Measurements from ENCODE around the gene CNP. TPM values are rescaled to one million over a fixed set of nuclear protein-coding genes. Genes with fewer than 3 reads are reported as not detected.
"Not testable (repeated sequence)": the region's sequence is repeated elsewhere in the genome, so short reads cannot be mapped to it uniquely, and the experiment has no call there.

Gene CNP
- total and polyA plus RNA-seq, 9 donors: 25.8 to 77.5 (median 47.7) TPM

DNA sequence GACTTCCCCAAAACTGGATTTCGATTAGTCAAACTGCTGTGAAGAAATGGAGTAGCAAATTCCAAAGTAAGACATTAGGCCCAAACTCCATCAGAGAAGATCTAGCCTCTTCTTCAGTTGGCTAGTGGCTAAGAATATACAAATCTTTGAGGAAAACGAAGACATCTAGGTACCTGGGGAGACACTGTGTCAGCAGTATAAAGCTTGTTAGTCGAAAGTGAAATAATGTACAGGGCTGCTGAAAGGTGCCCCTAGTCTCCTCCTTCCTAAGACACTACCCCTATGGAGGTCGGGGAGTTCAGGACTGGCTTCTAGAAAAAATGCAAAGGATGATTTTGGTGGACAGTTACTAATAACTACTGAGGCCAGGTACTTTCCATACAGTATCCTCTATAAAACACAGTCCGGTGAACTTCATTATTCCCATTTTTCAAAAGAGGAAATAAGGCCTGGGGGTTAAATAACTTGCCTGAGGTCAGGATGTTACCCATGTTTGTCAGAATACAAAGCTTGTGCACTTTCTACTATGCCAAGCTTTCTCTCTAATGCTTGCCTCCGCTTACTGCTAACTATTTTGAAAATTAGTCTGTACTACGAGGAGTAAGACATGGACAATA, 35.7 kb downstream of the CNP start:
- Histone ChIP-seq H3K36me3 (ENCODE audit: control insufficient read depth, insufficient read depth, low read length) (peaks cover 43% of the 10 kb centered on the region), H3K9me3 (replicated peaks; ENCODE audit: control insufficient read depth, low read depth, low read length) (no peaks in the 10 kb centered on the region), H3K4me1 (ENCODE audit: control insufficient read depth, insufficient read depth, low read length) (peaks cover 2% of the 10 kb centered on the region), H3K27me3 (ENCODE audit: control insufficient read depth, insufficient read depth, low read length) (no peaks in the 10 kb centered on the region), H3K27ac (ENCODE audit: low read length) (no peak overlapping the region), H3K4me3 (ENCODE audit: low read length) (no peak overlapping the region)
- no peak for DNase-seq
- no CpG with 5 or more reads among the region's 7 CpGs for WGBS (ENCODE audit: insufficient coverage)

DNA sequence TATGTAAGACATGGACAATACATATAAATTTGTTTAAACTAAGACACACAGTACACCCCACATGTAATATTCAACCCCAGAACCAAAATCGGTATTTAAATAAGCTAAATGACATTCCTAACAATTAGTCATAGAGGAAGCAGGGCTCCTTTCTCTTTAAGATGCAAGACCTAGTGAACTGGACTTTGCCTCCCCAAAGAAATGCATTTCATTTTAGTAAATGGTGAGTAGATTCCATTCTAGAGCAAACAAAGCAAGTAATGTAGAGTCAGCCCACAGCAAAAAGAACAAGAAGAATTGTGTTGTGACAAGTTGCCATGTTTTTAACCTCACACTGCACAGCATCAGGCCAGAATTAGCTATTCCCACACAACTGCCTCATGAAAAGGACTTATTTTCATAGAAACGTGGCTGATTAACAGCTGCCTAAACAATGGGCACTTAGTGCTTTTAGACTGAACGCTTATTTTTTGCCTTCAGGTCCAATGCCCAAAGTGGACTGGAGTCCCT, 36.3 kb downstream of the CNP start:
- 83% methylated on average over 2 of the region's 3 CpGs for WGBS (ENCODE audit: insufficient coverage)
- DNase-seq: no peak
- Histone ChIP-seq H3K36me3 (ENCODE audit: control insufficient read depth, insufficient read depth, low read length) (peaks cover 37% of the 10 kb centered on the region), H3K4me1 (ENCODE audit: control insufficient read depth, insufficient read depth, low read length) (peaks cover 2% of the 10 kb centered on the region), H3K27me3 (ENCODE audit: control insufficient read depth, insufficient read depth, low read length) (no peaks in the 10 kb centered on the region), H3K9me3 (replicated peaks; ENCODE audit: control insufficient read depth, low read depth, low read length) (no peaks in the 10 kb centered on the region), H3K27ac (ENCODE audit: low read length) (no peak overlapping the region), H3K4me3 (ENCODE audit: low read length) (no peak overlapping the region)

DNA sequence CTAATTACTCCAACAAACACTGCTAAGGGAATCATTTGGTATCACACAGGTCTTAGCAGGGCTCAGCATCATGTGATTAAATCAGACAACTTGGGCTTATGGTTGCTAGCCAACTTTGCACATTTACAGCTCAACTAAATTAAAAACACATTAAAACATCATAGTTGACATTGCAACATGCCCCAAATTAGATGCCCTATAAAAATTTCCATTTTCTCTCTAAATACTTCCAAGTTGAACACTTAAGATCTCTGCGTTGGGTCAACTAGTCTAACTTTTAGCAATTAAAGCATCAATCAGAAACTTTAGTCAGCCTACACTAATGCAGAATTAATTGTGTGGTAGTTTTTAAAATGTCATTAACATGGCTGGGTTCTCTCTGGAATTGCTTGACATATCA, 38.6 kb downstream of the CNP start:
- WGBS (ENCODE audit: insufficient coverage): no CpG with 5 or more reads among the region's 1 CpG
- Histone ChIP-seq H3K9me3 (replicated peaks; ENCODE audit: control insufficient read depth, low read depth, low read length) (no peaks in the 10 kb centered on the region), H3K27ac (ENCODE audit: low read length) (no peak overlapping the region), H3K4me1 (ENCODE audit: control insufficient read depth, insufficient read depth, low read length) (peaks cover 2% of the 10 kb centered on the region), H3K36me3 (ENCODE audit: control insufficient read depth, insufficient read depth, low read length) (peaks cover 21% of the 10 kb centered on the region), H3K27me3 (ENCODE audit: control insufficient read depth, insufficient read depth, low read length) (no peaks in the 10 kb centered on the region), H3K4me3 (ENCODE audit: low read length) (no peak overlapping the region)
- DNase-seq: no peak

DNA sequence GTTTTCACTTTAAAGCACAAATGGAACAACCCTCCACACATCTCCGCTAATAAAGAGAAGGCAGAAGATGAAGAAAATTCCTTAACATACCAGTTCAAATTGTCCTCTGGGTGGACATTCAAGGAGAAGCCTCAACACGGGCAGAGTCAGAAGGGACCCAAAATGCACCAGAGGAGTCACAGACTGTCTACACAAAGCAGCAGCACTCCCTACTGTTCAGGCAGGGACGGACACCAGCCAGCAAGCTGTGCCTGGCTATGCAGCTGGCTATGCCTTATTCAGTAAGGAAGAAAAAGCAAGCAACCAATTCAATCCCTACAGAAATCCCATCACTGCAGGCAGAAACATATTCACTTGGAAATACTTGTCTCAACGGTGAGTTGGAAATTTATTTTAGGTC, 42.6 kb downstream of the CNP start:
- H3K4me1 ChIP-seq (ENCODE audit: control insufficient read depth, insufficient read depth, low read length): peaks cover 2% of the 10 kb centered on the region

DNA sequence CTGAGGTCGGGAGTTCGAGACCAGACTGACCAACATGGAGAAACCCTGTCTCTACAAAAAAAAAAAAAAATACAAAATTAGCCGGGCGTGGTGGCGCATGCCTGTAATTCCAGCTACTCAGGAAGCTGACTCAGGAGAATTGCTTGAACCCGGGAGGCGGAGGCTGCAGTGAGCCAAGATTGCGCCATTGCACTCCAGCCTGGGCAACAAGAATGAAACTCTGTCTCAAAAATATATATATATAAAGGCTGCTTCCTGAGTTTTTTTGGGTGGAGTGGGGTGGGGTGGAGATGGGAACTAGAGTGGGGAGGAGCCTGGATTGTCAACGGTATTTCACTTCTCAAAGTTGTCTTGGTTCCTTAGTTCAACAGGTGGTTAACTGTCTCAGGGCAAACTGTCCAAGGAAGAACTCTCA, 43.7 kb downstream of the CNP start:
- H3K4me1 ChIP-seq (ENCODE audit: control insufficient read depth, insufficient read depth, low read length); H3K27me3 ChIP-seq (ENCODE audit: control insufficient read depth, insufficient read depth, low read length); H3K9me3 ChIP-seq (replicated peaks; ENCODE audit: control insufficient read depth, low read depth, low read length); H3K27ac ChIP-seq (ENCODE audit: low read length); H3K36me3 ChIP-seq (ENCODE audit: control insufficient read depth, insufficient read depth, low read length); DNase-seq; H3K4me3 ChIP-seq (ENCODE audit: low read length): not testable (repeated sequence)
- 38% methylated on average over 1 of the region's 9 CpGs for WGBS (ENCODE audit: insufficient coverage)

More for the DNA sequence above, 42.6 kb downstream of the CNP start:
- Histone ChIP-seq H3K27me3 (ENCODE audit: control insufficient read depth, insufficient read depth, low read length) (no peaks in the 10 kb centered on the region), H3K9me3 (replicated peaks; ENCODE audit: control insufficient read depth, low read depth, low read length) (no peaks in the 10 kb centered on the region), H3K36me3 (ENCODE audit: control insufficient read depth, insufficient read depth, low read length) (peaks cover 3% of the 10 kb centered on the region), H3K27ac (ENCODE audit: low read length) (no peak overlapping the region), H3K4me3 (ENCODE audit: low read length) (no peak overlapping the region)
- no peak for DNase-seq
- 60% methylated on average over 1 of the region's 4 CpGs for WGBS (ENCODE audit: insufficient coverage)

DNA sequence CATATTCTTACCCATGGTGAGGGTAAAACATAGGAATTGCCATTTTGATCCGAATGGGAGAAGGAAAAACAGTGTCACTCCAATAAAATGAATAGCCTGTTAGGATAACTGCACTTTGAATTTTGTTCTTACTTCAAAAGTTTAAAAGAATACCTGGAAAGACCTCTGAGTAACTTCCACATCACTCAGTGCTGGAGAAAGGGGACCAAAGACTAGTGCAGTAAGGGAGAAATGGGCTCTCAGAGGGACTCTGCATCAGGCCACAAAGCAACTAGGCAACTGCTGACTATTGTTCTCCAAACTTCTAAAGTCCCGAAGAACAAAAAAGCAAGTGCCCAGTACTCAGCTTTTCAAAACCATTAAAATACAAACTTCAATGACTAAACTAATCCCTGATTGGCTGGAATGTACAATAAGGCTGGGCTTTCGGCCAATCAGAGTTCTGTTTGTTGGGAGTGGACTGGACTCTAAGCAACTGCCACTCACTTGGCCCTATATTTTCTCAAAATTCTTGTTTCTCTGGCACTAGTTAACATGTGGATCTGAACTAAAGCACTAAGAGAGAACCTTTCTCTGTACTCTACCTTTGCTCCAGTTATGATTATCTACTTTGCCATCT, 44.4 kb downstream of the CNP start:
- Histone ChIP-seq H3K27ac (ENCODE audit: low read length) (no peak overlapping the region), H3K4me1 (ENCODE audit: control insufficient read depth, insufficient read depth, low read length) (peaks cover 7% of the 10 kb centered on the region), H3K9me3 (replicated peaks; ENCODE audit: control insufficient read depth, low read depth, low read length) (no peaks in the 10 kb centered on the region), H3K4me3 (ENCODE audit: low read length) (no peak overlapping the region), H3K27me3 (ENCODE audit: control insufficient read depth, insufficient read depth, low read length) (no peaks in the 10 kb centered on the region), H3K36me3 (ENCODE audit: control insufficient read depth, insufficient read depth, low read length) (peaks cover 5% of the 10 kb centered on the region)
- WGBS (ENCODE audit: insufficient coverage): no CpG with 5 or more reads among the region's 3 CpGs
- no peak for DNase-seq

DNA sequence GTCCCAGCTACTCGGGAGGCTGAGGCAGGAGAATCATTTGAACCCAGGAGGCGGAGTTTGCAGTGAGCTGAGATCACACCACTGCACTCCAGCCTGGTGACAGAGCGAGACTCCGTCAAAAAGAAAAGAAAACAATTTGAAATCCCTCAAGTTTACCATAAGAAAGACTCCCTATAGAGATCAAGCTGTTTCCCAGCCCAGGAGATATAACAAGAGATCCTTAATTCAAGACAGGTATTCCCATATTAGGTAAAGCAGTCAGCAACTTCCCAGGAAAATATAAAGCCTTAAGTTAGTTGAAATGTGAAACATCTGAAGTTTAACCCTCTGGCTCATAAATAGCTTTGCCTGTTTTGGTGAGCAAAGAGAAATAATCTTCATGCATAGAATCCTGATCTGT, 45.8 kb downstream of the CNP start:
- DNase-seq; H3K27ac ChIP-seq (ENCODE audit: low read length); H3K9me3 ChIP-seq (replicated peaks; ENCODE audit: control insufficient read depth, low read depth, low read length); H3K36me3 ChIP-seq (ENCODE audit: control insufficient read depth, insufficient read depth, low read length); H3K27me3 ChIP-seq (ENCODE audit: control insufficient read depth, insufficient read depth, low read length); H3K4me3 ChIP-seq (ENCODE audit: low read length): not testable (repeated sequence)
- peaks cover 11% of the 10 kb centered on the region for H3K4me1 ChIP-seq (ENCODE audit: control insufficient read depth, insufficient read depth, low read length)
- WGBS (ENCODE audit: insufficient coverage): 100% methylated on average over 1 of the region's 4 CpGs

DNA sequence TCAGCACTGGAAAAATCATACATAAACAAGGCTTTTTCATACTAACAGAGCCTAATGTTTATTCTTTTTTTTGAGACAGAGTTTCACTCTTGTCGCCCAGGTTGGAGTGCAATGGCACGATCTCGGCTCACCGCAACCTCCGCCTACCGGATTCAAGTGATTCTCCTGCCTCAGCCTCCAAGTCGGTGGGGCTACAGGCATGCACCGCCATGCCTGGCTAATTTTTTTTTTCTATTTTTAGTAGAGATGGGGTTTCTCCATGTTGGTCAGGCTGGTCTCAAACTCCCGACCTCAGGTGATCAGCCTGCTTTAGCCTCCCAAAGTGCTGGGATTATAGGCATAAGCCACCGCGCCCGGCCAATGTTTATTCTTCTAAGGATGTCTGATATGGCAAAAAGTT, 47.1 kb downstream of the CNP start:
- H3K36me3 ChIP-seq (ENCODE audit: control insufficient read depth, insufficient read depth, low read length); H3K4me3 ChIP-seq (ENCODE audit: low read length); H3K27ac ChIP-seq (ENCODE audit: low read length); H3K9me3 ChIP-seq (replicated peaks; ENCODE audit: control insufficient read depth, low read depth, low read length); H3K27me3 ChIP-seq (ENCODE audit: control insufficient read depth, insufficient read depth, low read length); DNase-seq: not testable (repeated sequence)
- 100% methylated on average over 1 of the region's 12 CpGs for WGBS (ENCODE audit: insufficient coverage)
- peaks cover 20% of the 10 kb centered on the region for H3K4me1 ChIP-seq (ENCODE audit: control insufficient read depth, insufficient read depth, low read length)

DNA sequence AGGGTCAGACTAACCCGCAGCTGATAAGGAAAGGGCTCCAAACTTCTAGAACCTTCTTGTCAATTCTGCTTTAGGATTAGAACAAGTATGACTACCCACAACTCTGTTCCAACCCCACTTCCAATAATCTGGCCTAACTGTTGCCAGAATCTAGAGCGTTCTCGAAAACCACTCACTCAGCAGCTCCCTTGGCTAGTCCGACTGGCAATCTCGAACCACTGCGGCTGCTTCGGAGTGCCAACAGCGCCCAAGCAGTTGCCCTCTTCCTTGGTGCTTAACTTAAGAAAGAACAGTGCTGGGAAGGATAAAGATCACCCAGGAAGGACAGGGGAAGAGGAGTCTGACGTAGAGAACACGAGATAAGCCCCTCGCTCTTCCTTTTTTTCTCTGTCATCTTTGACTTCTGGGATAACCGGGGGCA, 49.8 kb downstream of the CNP start:
- Histone ChIP-seq H3K4me3 (ENCODE audit: low read length) (peak overlapping the region; percentile 63), H3K36me3 (ENCODE audit: control insufficient read depth, insufficient read depth, low read length) (peaks cover 8% of the 10 kb centered on the region), H3K9me3 (replicated peaks; ENCODE audit: control insufficient read depth, low read depth, low read length) (no peaks in the 10 kb centered on the region), H3K27ac (ENCODE audit: low read length) (peak overlapping the region; percentile 97), H3K4me1 (ENCODE audit: control insufficient read depth, insufficient read depth, low read length) (peaks cover 31% of the 10 kb centered on the region), H3K27me3 (ENCODE audit: control insufficient read depth, insufficient read depth, low read length) (no peaks in the 10 kb centered on the region)
- DNase-seq: peak; percentile 39
- WGBS (ENCODE audit: insufficient coverage): 19% methylated on average over 5 of the region's 12 CpGs

DNA sequence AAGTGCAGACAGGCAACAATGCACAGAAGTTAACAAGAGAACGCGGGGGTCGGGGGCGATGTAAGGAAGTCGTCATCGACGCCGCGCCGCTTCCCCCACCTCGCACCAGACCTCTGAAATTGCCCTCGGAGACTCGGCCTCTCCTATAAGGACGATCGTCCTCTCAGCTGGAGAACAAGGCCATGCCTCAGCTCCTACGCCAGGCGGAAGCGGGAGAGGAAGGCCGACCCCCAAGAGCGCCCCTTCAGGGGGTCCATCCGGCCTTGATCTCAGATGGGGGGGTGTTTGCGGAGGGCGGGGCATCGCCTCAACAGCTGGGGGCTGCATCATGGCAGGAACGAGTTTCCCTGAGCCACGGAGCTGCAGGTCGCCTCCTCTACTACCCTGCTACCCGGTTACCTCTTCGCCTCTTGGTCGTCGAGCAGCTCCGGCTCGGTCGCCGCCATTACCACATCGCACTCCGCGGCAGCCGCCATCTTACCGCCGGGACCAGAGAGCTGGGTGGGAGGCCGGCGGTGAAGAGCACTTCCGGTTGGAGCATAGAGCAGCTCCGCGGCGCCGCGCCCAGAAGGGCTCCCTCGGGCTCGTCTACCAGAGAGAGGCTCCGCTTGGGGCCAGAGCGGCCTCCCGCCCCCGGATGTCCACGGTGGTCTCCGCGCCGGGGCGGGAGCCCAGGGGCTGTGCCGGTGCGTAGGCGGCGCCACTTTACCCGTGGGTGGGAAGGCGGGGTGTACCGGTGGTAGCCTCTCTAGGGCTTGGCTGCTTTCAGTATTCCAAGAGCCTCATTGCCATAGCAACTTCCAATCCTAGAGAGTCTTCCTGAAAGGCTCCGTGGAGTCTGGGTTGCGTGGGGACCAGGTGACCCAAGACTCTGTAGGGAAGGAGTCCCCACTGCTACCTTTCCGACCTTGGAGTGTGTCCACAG, 50.6 kb downstream of the CNP start, which contains the start of gene DNAJC7:
TSS of gene DNAJC7 (minus strand) at position 499 of the 925 bp plus-strand sequence. CDS start at position 476, 23 bp downstream.
- peak within 1 kb of the TSS; percentile 97 for H3K27ac ChIP-seq (ENCODE audit: low read length)
- no peaks in the 10 kb centered on the region for H3K27me3 ChIP-seq (ENCODE audit: control insufficient read depth, insufficient read depth, low read length)

More for the DNA sequence above, 50.6 kb downstream of the CNP start, which contains the start of gene DNAJC7:
- Histone ChIP-seq H3K4me1 (ENCODE audit: control insufficient read depth, insufficient read depth, low read length) (peaks cover 31% of the 10 kb centered on the region), H3K9me3 (replicated peaks; ENCODE audit: control insufficient read depth, low read depth, low read length) (no peaks in the 10 kb centered on the region), H3K36me3 (ENCODE audit: control insufficient read depth, insufficient read depth, low read length) (peaks cover 12% of the 10 kb centered on the region), H3K4me3 (ENCODE audit: low read length) (peak within 1 kb of the TSS; percentile 63)
- DNase-seq: peak; percentile 98
- under 1% methylated on average over 54 of the region's 70 CpGs for WGBS (ENCODE audit: insufficient coverage)

Data from muscle of leg (tissue), 11 donors.